K562 (cell line): Measurements from ENCODE around the gene PURA. TPM values are rescaled to one million over a fixed set of nuclear protein-coding genes. Genes with fewer than 3 reads are reported as not detected.

Source experiments
- ARID2 ChIP-seq: fragments of 450-650 bp; IDR thresholded peaks from 2 replicates; pipeline ENCODE4 v1.6.1; 2017; ENCODE audit warnings: antibody characterized with exemption, mild to moderate bottlenecking
- C11orf30 ChIP-seq: fragments of 450-650 bp; IDR thresholded peaks from 2 replicates; pipeline ENCODE4 v1.6.1; 2016; ENCODE audit warnings: low read depth, mild to moderate bottlenecking
- CHD2 ChIP-seq: IDR thresholded peaks from 2 replicates; pipeline ENCODE4 v1.6.1; 2011; ENCODE audit warnings: low read depth, low read length
- CREB1 ChIP-seq, 2 experiments: sonication (generic) in 1 of 2; formaldehyde crosslinking in 1 of 2; IDR thresholded peaks; 2 replicates each; pipeline versions ENCODE4 v1.6.1 to v1.8.0; 2012 to 2022; ENCODE audit warnings: inconsistent platforms in 1 of 2, mild to moderate bottlenecking in 1 of 2, missing genetic modification reagents in 1 of 2, moderate library complexity in 1 of 2
- CREBBP ChIP-seq: IDR thresholded peaks from one replicate; pipeline ENCODE4 v1.6.1; 2012; ENCODE audit warnings: low read depth, mild to moderate bottlenecking, control low read depth, inconsistent platforms, low read length
- FOXA3 ChIP-seq, 2 experiments: fragments of 450-650 bp in 1 of 2; sonication (generic) in 1 of 2; formaldehyde crosslinking; IDR thresholded peaks in 1 of 2; conservative IDR thresholded peaks in 1 of 2; 2 replicates each; pipeline versions ENCODE4 v1.4.0 to v1.8.0; 2020 to 2022; ENCODE audit warnings: mild to moderate bottlenecking in 2 of 2, missing genetic modification reagents in 1 of 2
- KDM4B ChIP-seq, 2 experiments: fragments of 450-650 bp in 1 of 2; sonication (generic) in 1 of 2; IDR thresholded peaks; 2 replicates each; pipeline ENCODE4 v1.6.1; 2016 to 2017; ENCODE audit warnings: borderline replicate concordance in 2 of 2, antibody characterized with exemption in 1 of 2, low read depth in 1 of 2, mild to moderate bottlenecking in 1 of 2
- MTA1 ChIP-seq: fragments of 450-650 bp; IDR thresholded peaks from 2 replicates; pipeline ENCODE4 v1.6.1; 2017; ENCODE audit warnings: borderline replicate concordance
- PTTG1 ChIP-seq: fragments of 450-650 bp; IDR thresholded peaks from 2 replicates; pipeline ENCODE4 v1.6.1; 2016; ENCODE audit warnings: low read depth, mild to moderate bottlenecking, missing genetic modification characterization, missing compliant biosample characterization
- RBM14 ChIP-seq: fragments of 200-400 bp; formaldehyde crosslinking; IDR thresholded peaks from 2 replicates; pipeline ENCODE4 v1.6.1; 2018; ENCODE audit warnings: low read depth, mild to moderate bottlenecking, low read length, moderate library complexity, borderline replicate concordance; ENCODE audit not compliant: insufficient read depth
- SMARCA4 ChIP-seq: fragments of 450-650 bp; IDR thresholded peaks from 2 replicates; pipeline ENCODE4 v1.6.1; 2016
- TCFL5 ChIP-seq: fragments of 250-450 bp; sonication (Bioruptor Pico); conservative IDR thresholded peaks from 2 replicates; pipeline ENCODE4 v1.6.1; 2021; ENCODE audit warnings: mild to moderate bottlenecking, moderate library complexity, matching md5 sums
- ZBTB8A ChIP-seq: fragments of 450-650 bp; IDR thresholded peaks from 2 replicates; pipeline ENCODE4 v1.6.1; 2018; ENCODE audit warnings: mild to moderate bottlenecking, moderate library complexity; ENCODE audit not compliant: partially characterized antibody
- ZNF134 ChIP-seq: fragments of 250-450 bp; sonication (Bioruptor Pico); conservative IDR thresholded peaks from 2 replicates; pipeline ENCODE4 v1.4.0; 2020
- ZNF644 ChIP-seq: fragments of 200-800 bp; sonication (Bioruptor generic); IDR thresholded peaks from 2 replicates; pipeline ENCODE4 v1.6.1; 2016; ENCODE audit warnings: low read depth, missing genetic modification characterization, missing compliant biosample characterization
- polyA plus RNA-seq, 8 experiments: library from polyadenylated mRNA; depleted of rRNA in 4 of 8; stranded (reverse) in 5 of 8; unstranded in 3 of 8; fragments of >200 nt; fragmentation: Nextera tagmentation in 2 of 8; fragmentation: Illumina TruSeq in 1 of 8; extraction: Ambion mirVana in 2 of 8; extraction: Trizol in 1 of 8; gene quantifications; 2 replicates each; pipeline versions ENCODE4 v1.2.1 to v1.2.3, GENCODE V29; 2011 to 2014; ENCODE audit warnings: inconsistent platforms in 1 of 8, missing spikeins in 1 of 8
- total RNA-seq, 7 experiments: library from RNA; depleted of rRNA in 6 of 7; stranded (reverse); fragments of >200 nt in 6 of 7; fragmentation: Illumina TruSeq in 2 of 7; extraction: Trizol in 2 of 7; gene quantifications; 2 replicates each; pipeline versions ENCODE4 v1.2.1 to v1.2.3, GENCODE V29; 2011 to 2021; ENCODE audit warnings: low replicate concordance in 1 of 7
- TF ChIP-seq, protein P1 (sequence below): fragments of 250-450 bp; sonication (Bioruptor Pico); IDR thresholded peaks from 2 replicates; pipeline ENCODE4 v1.4.0; 2020; ENCODE audit warnings: mild to moderate bottlenecking, moderate library complexity
- TF ChIP-seq, protein P2 (sequence below): fragments of 450-650 bp; IDR thresholded peaks from 2 replicates; pipeline ENCODE4 v1.6.1; 2016; ENCODE audit warnings: antibody characterized with exemption
- TF ChIP-seq, protein P3 (sequence below), 2 experiments: fragments of 450-650 bp; conservative IDR thresholded peaks; 2 replicates each; pipeline ENCODE4 v1.6.1; 2017; ENCODE audit warnings: mild to moderate bottlenecking in 2 of 2, moderate library complexity in 2 of 2
- TF ChIP-seq, protein P4 (sequence below), 3 experiments: fragments of 200-800 bp in 1 of 3; sonication (Bioruptor generic) in 1 of 3; sonication (generic) in 1 of 3; formaldehyde crosslinking in 1 of 3; IDR thresholded peaks; 2 replicates each; pipeline versions ENCODE4 v1.6.1 to v1.8.0; 2016 to 2022; ENCODE audit warnings: mild to moderate bottlenecking in 2 of 3, missing compliant biosample characterization in 2 of 3, missing genetic modification characterization in 2 of 3, missing genetic modification reagents in 1 of 3

Gene PURA
- total and polyA plus RNA-seq, 9 of the 15 experiments (the other 6 are each of a cell fraction or from before 2014, with no cell fraction given) = 3.2 to 11.1 (median 5.4) TPM

DNA sequence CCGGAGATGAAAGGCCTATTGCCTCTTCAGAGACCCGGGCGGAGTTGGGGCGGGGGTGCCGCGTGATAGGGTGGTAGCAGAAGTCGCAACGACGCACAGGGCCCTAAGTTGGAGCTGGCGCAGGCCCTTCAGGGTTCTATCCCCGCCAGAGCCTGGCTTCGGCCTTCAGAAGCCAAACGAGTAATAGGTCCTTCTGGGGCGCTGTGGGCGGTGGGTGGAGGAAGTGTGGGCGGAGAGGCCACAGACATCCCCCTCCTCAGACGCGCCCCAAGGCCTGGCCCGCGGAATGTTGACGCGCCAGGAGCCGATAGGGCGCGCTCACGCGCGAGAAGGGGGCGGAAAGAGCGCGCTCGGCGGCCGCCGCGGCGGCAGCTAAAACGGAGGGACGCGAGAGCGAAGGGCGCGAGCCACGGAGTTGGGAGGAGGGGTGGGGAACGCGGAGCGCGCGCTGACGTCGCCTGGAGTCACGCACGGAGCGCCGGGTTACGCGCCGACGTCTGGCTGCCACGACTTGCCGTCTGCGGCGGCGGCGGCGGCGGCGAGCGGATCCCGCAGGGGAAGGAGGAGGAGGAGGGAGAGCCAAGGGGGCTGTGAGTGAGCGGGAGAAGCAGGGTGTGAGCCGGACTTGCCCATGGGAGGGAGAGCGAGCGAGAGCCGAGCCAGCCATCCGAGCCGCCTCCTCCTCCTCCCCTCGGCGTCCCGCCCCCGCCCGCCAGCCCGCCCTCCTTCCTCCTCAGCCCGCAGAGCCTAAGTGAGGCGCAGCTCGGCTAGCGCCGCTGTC is 6.4 kb upstream of the PURA start (continued):
- TF ChIP-seq, protein P1, sequence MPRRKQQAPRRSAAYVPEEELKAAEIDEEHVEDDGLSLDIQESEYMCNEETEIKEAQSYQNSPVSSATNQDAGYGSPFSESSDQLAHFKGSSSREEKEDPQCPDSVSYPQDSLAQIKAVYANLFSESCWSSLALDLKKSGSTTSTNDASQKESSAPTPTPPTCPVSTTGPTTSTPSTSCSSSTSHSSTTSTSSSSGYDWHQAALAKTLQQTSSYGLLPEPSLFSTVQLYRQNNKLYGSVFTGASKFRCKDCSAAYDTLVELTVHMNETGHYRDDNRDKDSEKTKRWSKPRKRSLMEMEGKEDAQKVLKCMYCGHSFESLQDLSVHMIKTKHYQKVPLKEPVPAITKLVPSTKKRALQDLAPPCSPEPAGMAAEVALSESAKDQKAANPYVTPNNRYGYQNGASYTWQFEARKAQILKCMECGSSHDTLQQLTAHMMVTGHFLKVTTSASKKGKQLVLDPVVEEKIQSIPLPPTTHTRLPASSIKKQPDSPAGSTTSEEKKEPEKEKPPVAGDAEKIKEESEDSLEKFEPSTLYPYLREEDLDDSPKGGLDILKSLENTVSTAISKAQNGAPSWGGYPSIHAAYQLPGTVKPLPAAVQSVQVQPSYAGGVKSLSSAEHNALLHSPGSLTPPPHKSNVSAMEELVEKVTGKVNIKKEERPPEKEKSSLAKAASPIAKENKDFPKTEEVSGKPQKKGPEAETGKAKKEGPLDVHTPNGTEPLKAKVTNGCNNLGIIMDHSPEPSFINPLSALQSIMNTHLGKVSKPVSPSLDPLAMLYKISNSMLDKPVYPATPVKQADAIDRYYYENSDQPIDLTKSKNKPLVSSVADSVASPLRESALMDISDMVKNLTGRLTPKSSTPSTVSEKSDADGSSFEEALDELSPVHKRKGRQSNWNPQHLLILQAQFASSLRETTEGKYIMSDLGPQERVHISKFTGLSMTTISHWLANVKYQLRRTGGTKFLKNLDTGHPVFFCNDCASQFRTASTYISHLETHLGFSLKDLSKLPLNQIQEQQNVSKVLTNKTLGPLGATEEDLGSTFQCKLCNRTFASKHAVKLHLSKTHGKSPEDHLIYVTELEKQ = no peak
- TF ChIP-seq MTA1 (no peak), CHD2 (peak; percentile 80), ARID2 (no peak), CREBBP (no peak), C11orf30 (no peak), RBM14 (no peak), TCFL5 (CRISPR knock-in tag) (no peak), PTTG1 (no peak), FOXA3 (CRISPR knock-in tag; conservative IDR thresholded peaks at IDR 0.05 in 1 of 2, IDR thresholded peaks at IDR 0.05 in 1 of 2) (no peak), ZBTB8A (no peak), SMARCA4 (no peak), KDM4B (IDR thresholded peaks at IDR 0.05; ENCODE audit: borderline replicate concordance in 2 of 2, low read depth in 1 of 2) (no peak; a peak in 1 of 4 replicates), ZNF644 (no peak), ZNF134 (CRISPR knock-in tag) (peak; percentile 1; the same call in 1 of the 2 replicates), CREB1 (IDR thresholded peaks at IDR 0.05) (peak; percentile 93), CREB1 (CRISPR knock-in tag; IDR thresholded peaks at IDR 0.05) (peak; percentile 93)
- TF ChIP-seq, protein P2, sequence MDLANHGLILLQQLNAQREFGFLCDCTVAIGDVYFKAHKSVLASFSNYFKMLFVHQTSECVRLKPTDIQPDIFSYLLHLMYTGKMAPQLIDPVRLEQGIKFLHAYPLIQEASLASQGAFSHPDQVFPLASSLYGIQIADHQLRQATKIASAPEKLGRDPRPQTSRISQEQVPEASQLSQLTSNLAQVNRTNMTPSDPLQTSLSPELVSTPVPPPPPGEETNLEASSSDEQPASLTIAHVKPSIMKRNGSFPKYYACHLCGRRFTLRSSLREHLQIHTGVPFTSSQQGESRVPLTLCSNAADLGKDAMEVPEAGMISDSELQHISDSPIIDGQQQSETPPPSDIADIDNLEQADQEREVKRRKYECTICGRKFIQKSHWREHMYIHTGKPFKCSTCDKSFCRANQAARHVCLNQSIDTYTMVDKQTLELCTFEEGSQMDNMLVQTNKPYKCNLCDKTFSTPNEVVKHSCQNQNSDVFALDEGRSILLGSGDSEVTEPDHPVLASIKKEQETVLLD = peak; percentile 90
- TF ChIP-seq, protein P3, sequence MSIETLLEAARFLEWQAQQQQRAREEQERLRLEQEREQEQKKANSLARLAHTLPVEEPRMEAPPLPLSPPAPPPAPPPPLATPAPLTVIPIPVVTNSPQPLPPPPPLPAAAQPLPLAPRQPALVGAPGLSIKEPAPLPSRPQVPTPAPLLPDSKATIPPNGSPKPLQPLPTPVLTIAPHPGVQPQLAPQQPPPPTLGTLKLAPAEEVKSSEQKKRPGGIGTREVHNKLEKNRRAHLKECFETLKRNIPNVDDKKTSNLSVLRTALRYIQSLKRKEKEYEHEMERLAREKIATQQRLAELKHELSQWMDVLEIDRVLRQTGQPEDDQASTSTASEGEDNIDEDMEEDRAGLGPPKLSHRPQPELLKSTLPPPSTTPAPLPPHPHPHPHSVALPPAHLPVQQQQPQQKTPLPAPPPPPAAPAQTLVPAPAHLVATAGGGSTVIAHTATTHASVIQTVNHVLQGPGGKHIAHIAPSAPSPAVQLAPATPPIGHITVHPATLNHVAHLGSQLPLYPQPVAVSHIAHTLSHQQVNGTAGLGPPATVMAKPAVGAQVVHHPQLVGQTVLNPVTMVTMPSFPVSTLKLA (conservative IDR thresholded peaks at IDR 0.05) = peak; percentile 12 to 70; a peak in 2 of 4 replicates
- TF ChIP-seq, protein P4, sequence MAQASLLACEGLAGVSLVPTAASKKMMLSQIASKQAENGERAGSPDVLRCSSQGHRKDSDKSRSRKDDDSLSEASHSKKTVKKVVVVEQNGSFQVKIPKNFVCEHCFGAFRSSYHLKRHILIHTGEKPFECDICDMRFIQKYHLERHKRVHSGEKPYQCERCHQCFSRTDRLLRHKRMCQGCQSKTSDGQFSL (CRISPR knock-in tag; IDR thresholded peaks at IDR 0.05) = no peak; the same call in 1 of the 2 replicates
- TF ChIP-seq, protein P4 (tag; IDR thresholded peaks at IDR 0.05) = no peak
